ENCODE measurements around the gene SPATA18.

DNA sequence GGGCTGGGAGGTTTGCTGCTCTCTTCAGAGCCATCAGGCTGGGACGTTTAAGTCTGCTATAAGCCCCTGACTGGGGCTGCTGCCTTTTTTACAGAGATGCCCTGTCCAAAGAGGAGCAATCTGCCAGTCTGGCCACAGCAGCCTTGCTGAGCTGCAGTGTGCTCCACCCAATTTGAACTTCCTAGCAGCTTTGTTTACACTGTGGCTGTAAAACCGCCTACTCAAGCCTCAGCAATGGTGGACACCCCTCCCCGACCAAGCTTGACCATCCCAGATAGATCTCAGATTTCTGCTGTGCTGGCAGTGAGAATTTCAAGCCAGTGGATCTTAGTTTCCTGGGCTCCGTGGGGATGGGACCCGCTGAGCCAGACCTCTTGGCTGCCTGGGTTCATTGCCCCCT, 40.7 kb downstream of the SPATA18 start:
- TF ChIP-seq, protein P1, sequence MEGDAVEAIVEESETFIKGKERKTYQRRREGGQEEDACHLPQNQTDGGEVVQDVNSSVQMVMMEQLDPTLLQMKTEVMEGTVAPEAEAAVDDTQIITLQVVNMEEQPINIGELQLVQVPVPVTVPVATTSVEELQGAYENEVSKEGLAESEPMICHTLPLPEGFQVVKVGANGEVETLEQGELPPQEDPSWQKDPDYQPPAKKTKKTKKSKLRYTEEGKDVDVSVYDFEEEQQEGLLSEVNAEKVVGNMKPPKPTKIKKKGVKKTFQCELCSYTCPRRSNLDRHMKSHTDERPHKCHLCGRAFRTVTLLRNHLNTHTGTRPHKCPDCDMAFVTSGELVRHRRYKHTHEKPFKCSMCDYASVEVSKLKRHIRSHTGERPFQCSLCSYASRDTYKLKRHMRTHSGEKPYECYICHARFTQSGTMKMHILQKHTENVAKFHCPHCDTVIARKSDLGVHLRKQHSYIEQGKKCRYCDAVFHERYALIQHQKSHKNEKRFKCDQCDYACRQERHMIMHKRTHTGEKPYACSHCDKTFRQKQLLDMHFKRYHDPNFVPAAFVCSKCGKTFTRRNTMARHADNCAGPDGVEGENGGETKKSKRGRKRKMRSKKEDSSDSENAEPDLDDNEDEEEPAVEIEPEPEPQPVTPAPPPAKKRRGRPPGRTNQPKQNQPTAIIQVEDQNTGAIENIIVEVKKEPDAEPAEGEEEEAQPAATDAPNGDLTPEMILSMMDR (IDR thresholded peaks at IDR 0.05 in 8 of 11, conservative IDR thresholded peaks at IDR 0.05 in 3 of 11), result no peak
- no peak for TF ChIP-seq POLR2A (IDR thresholded peaks at IDR 0.05)

Measured in spleen (tissue), 7 donors.